Ammon's horn (tissue), 1 donor: ENCODE data around the gene ABCG4.
A peak's percentile ranks its signal among the peaks of the same experiment; 100 is the strongest.
"Not testable (repeated sequence)": the region's sequence is repeated elsewhere in the genome, so short reads cannot be mapped to it uniquely, and the experiment has no call there.

Source experiments
- DNase-seq: peaks from one replicate; pipeline ENCODE4 v3.0.0-alpha.2; 2016; ENCODE audit warnings: low spot score

The ABCG4 gene

GRCh38 chr11:119184399-119184798 is 35.5 kb downstream of the ABCG4 start:
- DNase-seq: not testable (repeated sequence)

DNA sequence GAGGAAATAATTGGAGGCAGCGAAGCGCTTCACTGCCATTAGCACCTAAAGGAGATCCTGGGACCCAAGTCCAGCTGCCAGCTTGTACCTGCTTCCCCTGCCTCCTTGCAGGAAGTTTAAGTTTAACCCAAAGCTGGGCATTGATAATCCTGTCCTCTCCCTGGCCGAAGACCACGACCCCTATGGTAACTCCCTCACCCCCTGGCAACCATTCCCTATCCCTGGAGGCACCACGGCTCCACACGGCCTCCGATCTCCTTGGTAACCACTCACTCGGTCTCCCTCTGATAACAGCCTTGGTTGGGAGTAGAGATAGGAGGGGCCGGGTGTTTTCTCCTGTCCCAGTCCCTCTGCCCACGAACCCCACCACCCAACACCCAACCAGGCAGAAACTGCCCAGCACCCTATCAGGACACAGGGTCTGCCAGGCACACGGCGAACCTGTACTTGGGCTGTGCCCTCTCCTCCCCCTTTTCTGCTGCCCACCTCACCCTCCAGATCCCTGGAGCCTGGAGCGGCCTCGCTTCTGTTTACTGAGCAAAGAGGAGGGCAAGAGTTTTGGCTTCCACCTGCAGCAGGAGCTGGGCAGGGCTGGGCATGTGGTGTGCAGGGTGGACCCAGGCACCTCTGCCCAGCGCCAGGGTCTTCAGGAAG is 37.3 kb downstream of the ABCG4 start:
- no peak for DNase-seq

DNA sequence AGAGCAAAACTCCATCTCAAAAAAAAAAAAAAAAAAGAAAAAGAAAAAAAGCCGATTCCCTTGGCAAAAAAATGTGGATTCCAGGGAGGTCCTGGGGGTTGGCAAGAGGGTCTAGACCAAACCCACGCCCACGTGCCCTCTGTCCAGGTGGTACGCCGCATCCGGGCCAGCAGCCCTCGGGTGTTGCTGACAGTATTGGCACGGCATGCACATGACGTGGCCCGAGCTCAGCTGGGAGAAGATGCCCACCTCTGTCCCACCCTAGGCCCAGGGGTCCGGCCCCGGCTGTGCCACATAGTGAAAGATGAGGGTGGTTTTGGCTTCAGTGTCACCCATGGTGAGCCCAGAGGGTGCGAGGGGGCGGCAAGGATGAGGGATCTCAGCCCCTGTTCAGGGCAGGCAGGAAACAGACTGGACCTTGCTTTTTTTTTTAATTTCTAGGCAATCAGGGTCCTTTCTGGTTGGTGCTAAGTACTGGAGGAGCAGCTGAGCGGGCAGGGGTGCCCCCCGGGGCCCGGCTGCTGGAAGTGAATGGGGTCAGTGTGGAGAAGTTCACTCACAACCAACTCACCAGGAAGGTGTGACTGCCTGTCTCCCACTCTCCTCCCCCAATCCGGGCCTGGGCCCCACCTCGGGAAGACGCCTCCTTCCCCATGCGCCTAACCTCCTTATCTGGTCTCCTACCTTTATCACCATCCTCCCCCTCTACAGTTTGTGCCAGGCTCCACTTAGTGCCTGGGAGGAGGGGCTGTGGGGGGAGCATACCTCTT is 38.5 kb downstream of the ABCG4 start:
- no peak for DNase-seq

DNA sequence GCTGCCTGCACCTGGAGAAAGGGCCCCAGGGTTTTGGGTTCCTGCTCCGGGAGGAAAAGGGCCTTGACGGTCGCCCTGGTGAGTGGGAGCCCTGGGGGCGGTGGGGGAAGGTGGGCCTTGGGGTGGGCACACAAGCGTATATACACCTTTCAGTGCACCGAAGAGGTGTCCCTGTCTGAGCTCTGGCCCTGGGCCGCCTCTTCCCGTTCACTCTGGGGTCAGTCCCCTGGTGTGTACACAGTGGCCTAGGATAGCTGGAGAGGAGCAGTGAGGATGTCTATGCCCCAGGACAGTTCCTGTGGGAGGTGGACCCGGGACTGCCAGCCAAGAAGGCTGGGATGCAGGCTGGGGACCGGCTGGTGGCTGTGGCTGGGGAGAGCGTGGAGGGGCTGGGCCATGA is 39.2 kb downstream of the ABCG4 start:
- DNase-seq: no peak

GRCh38 chr11:119188887-119189286 is 40.0 kb downstream of the ABCG4 start:
- no peak for DNase-seq

GRCh38 chr11:119189393-119189792 is 40.5 kb downstream of the ABCG4 start:
- DNase-seq: no peak

- no peak for DNase-seq
Measured at GRCh38 chr11:119190531-119190930, 41.7 kb downstream of the ABCG4 start.

GRCh38 chr11:119191265-119191664 is 42.4 kb downstream of the ABCG4 start:
- not testable (repeated sequence) for DNase-seq

DNA sequence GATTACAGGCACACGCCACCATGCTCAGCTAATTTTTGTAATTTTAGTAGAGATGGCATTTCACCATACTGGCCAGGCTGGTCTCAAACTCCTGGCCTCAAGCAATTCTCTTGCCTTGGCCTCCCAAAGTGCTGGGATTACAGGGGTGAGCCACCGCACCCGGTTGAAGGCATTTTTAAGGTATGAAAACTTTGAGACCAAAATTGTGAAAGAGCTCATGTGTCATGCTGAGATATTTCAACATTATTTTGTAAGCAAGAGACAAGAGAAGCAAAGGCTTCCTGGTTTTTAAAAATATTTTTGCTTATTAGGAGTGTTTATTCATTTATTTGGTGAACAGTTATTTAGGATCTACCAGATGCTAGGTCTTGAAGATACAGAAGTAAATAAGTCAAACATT is 43.3 kb downstream of the ABCG4 start:
- DNase-seq: no peak

DNA sequence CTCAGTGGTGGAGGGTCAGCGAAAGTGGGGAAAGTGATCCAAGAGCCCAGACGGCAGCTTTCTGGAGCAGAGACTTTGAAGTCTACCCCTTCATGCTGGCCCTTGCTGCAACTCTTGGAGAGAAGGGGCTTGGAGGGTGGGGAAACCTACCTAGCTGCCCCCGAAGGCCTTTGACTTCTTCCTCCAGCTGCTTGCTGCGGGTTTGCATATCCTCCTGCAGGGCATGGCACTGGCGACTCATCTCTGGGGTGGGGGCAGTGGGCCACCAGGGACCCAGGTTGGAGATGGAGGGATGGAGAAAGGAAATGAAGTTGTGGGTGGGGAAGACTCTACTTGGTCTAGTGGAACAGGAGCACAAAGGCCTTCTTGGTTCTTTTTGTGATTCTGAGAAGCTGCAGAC is 44.1 kb downstream of the ABCG4 start:
- no peak for DNase-seq

GRCh38 chr11:119193626-119194025 is 44.8 kb downstream of the ABCG4 start:
- no peak for DNase-seq

- no peak for DNase-seq
Measured at GRCh38 chr11:119194811-119195440, 46.1 kb downstream of the ABCG4 start.

DNA sequence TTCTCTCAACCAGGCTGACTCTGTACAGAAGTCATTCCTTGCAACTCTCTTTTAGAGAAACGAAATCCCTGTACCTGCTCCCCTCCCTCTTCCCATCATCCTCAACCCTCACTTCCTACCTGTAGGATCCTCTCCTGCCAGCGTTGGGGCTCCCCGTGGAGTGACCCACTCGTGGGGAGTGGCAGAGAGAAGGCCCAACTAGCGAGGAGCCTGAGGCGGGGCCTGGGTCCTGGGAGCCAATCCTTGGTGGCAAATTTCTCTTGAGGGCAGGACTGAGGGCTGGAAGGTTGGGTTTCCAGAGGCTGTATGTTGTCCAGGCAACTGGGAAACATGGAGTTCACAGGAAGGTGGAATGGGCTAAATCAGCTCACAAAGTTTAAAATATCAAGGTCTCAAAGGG is 46.8 kb downstream of the ABCG4 start:
- DNase-seq: no peak

DNA sequence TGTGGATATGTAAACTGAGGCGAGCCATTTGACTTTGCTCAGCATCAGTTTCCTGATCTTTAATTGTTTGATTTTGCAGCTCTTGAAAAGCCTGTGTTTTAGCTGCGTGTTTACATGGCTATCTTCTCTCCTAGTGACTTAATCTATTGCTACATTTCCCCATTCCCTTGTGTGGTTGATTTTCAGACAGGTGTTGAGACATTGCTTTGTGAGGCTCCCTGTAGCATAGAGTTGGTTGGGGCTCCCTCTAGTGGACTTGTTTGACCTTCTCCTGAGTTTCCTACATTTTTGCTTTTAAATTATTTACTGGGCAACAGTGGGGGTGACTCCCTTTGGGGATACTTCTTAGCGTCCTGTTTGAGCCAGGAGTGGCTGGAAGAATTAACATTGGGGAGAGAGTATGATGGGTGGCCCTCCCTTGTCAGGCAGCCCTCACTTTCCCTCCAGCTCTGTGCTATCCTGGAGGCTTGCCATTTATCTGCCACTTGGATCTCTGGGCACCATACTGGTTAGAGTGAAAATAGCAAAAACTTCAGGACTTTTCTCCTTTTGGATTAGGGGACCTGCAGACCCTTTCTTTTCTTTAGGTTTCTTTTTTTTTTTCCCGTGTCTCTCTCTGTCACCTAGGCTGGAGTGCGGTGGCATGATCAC is 48.1 kb downstream of the ABCG4 start:
- peak; percentile 84 for DNase-seq

- DNase-seq: no peak
Measured at GRCh38 chr11:119198925-119199324, 50.1 kb downstream of the ABCG4 start.

- DNase-seq: not testable (repeated sequence)
Measured at GRCh38 chr11:119201236-119201635, 52.4 kb downstream of the ABCG4 start.

DNA sequence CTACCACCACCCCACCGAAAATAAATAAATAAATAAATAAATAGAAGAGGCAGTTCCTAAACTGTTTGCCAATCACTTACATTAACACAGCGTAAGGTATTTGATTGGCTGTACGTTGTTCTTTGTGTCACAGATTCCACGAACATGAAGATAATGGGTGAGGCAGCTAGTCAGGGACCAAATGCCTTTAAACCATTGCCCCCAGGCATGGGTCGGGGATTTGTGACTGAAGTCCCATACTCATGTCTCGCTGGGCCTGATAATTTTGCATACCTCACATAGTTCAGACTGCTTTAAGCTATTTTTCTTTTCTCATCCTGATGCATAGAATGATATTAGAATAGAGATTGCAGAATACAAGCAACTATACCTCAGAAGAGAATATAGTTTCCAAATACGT is 53.7 kb downstream of the ABCG4 start:
- no peak for DNase-seq

DNA sequence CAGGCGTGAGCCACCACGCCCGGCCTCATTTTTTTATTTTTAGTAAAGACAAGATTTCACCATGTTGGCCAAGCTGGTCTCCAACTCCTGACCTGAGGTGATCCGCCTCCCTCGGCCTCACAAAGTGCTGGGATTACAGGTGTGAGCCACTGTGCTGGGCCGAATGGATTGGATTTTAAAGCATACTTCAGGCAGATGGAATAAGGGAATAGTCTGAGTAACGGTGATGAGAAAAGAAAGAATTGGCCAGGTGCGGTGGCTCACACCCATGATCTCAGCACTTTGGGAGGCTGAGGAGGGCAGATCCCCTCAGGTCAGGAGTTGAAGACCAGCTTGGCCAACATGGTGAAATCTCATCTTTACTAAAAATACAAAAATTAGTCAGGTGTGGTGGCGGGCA is 55.2 kb downstream of the ABCG4 start:
- DNase-seq: no peak

GRCh38 chr11:119205080-119205479 is 56.2 kb downstream of the ABCG4 start:
- DNase-seq: peak; percentile 29

- peak; percentile 92 for DNase-seq
Measured at GRCh38 chr11:119205574-119206510, 57.0 kb downstream of the ABCG4 start, which contains the start of gene CBL. CBL (plus strand) TSS chr11:119206339; CDS start chr11:119206418, 79 bp downstream.
